ENCODE results near the gene TIMM21.

The TIMM21 gene

DNA sequence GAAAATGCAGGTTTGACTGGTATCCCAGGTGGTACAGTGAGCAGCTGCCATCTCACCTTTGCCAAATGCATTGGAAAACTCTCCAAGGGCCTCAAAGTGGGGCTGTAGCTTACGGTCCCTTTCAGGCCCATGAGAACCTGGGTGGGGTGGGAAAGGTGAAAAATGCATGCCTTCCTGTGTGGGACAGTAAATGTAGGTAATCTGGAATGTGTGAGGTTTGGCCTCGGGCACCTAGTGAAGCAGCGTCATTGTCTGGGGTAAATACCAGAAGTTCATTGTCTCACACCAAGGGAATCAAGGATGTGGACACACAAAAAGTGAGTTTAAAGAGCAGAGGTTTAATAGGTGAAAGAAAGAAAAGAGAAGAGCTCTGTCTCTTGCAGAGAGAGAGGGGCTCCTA, 36.6 kb downstream of the TIMM21 start:
- TF ChIP-seq CTCF (conservative IDR thresholded peaks at IDR 0.05; ENCODE audit: low read depth, low read length): no peak
- DNase-seq (ENCODE audit: low read depth): no peak
- H3K4me3 ChIP-seq (ENCODE audit: low read length): no peak overlapping the region

DNA sequence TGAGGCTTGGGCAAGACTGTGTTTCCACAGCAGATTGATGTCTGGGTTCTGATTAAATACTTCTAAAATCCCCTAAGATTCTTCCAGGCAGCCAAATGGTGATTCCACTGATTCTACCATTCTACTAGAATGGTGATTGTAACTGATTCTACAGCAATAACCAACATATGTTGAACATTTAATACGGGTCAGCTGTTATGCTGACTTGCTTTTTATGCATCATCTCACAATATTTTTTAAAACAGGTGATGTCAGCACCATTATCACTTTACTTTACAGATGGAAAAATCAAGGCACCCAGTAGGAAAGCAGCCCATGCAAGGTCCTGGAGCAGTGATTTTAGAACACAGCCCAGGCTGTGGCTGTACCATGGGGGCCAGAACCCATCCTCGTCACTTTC, 37.5 kb downstream of the TIMM21 start:
- H3K4me3 ChIP-seq (ENCODE audit: low read length): no peak overlapping the region
- no peak for TF ChIP-seq CTCF (conservative IDR thresholded peaks at IDR 0.05; ENCODE audit: low read depth, low read length)
- DNase-seq (ENCODE audit: low read depth): no peak

DNA sequence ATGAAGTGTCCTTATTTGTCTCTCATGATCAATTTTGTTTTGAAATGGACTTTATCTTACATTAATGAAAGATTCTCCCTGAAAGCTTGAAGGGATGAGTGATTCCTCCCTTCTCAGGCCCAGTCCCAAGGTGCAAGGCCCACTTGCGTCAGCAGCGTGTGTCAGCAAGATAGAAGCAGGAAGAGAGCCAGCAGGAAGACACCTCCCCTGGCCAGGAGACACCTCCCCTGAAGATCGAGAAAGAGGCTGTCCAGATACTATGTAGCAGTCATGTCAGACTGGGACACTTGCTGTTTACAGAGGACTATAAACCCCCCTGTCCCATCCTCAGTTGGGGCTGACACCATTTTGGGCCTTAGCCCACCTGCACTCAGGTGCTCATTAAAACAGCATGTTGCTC, 38.3 kb downstream of the TIMM21 start:
- no peak overlapping the region for H3K4me3 ChIP-seq (ENCODE audit: low read length)
- TF ChIP-seq CTCF (conservative IDR thresholded peaks at IDR 0.05; ENCODE audit: low read depth, low read length): no peak
- no peak for DNase-seq (ENCODE audit: low read depth)

DNA sequence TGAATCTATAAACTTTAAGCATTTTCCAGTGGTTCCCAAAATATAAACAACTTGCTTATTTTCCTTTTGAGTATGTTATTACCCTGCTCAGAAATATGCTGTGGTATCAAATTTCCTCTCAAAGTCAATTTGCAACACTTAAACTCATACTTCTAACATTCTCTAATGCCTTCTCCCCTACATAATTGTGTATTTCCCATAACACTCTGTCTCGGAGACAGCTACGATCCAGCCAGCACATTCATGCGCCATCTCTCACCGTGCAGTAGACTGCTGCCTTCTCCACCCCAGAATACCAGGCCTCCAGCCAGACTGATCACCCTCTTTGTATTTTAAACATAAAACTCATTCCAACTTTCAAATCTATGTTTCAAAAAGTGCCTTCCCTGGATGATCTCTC, 41.8 kb downstream of the TIMM21 start:
- no peak for TF ChIP-seq CTCF (conservative IDR thresholded peaks at IDR 0.05; ENCODE audit: low read depth, low read length)
- no peak for DNase-seq (ENCODE audit: low read depth)
- no peak overlapping the region for H3K4me3 ChIP-seq (ENCODE audit: low read length)

DNA sequence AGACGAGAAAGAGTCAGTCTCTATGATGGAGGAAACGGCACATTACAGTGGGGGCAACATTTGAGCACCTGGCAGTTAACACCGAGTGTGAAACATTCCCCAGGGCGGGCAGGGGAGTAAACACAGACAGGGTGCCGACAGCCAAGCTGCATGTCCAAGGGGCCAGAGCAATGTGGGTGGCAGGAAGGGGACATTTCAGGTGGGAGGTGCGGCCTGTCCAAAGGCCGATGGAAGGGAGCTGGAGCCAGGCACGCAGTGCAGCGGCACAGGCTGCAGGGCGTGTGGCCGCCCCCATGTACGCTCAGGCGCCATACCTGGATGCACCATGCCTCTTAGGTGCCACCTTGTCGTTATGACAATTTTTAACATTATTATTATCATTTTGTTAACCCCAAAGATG, 43.3 kb downstream of the TIMM21 start:
- no peak overlapping the region for H3K4me3 ChIP-seq (ENCODE audit: low read length)
- TF ChIP-seq CTCF (conservative IDR thresholded peaks at IDR 0.05; ENCODE audit: low read depth, low read length): no peak
- no peak for DNase-seq (ENCODE audit: low read depth)

GRCh38 chr18:74194691-74195090, 46.4 kb downstream of the TIMM21 start:
- no peak for DNase-seq (ENCODE audit: low read depth)
- no peak for TF ChIP-seq CTCF (conservative IDR thresholded peaks at IDR 0.05; ENCODE audit: low read depth, low read length)
- no peak overlapping the region for H3K4me3 ChIP-seq (ENCODE audit: low read length)

- peak; percentile 78 for TF ChIP-seq CTCF (conservative IDR thresholded peaks at IDR 0.05; ENCODE audit: low read depth, low read length)
- DNase-seq (ENCODE audit: low read depth): peak; percentile 10
- H3K4me3 ChIP-seq (ENCODE audit: low read length): peak overlapping the region; percentile 32
Measured at GRCh38 chr18:74196220-74197119, 48.1 kb downstream of the TIMM21 start.
